Stimulated activated CD4-positive, alpha-beta T cell treated with anti-CD3 and anti-CD28 coated beads, Interleukin-15, amount 100 ng/mL, for 1 hour (primary cell): ENCODE results near the gene BABAM2.

ENCODE experiments used
- DNase-seq, 2 donors: peaks; one replicate each; pipeline ENCODE4 v3.0.0-alpha.2; 2020; ENCODE audit warnings: low read depth in 1 of 2, low spot score in 1 of 2

Gene BABAM2

GRCh38 chr2:27906074-27906473 is 15.5 kb downstream of the BABAM2 start:
- DNase-seq = no peak

GRCh38 chr2:27907547-27907946 is 17.0 kb downstream of the BABAM2 start:
- DNase-seq = no peak

GRCh38 chr2:27909901-27910300 is 19.4 kb downstream of the BABAM2 start:
- DNase-seq = no peak

GRCh38 chr2:27911458-27912210 is 21.1 kb downstream of the BABAM2 start:
- DNase-seq = no peak

GRCh38 chr2:27912512-27912911 is 22.0 kb downstream of the BABAM2 start:
- DNase-seq = no peak

GRCh38 chr2:27914041-27914804 is 23.7 kb downstream of the BABAM2 start:
- DNase-seq = no peak

GRCh38 chr2:27914805-27915175 is 24.3 kb downstream of the BABAM2 start:
- DNase-seq = no peak

- DNase-seq = no peak
Observed at GRCh38 chr2:27915191-27915590, 24.7 kb downstream of the BABAM2 start.

GRCh38 chr2:27915874-27916273 is 25.3 kb downstream of the BABAM2 start:
- no peak for DNase-seq

- no peak for DNase-seq
Observed at GRCh38 chr2:27916293-27916995, 25.9 kb downstream of the BABAM2 start.

- no peak for DNase-seq
Observed at GRCh38 chr2:27920148-27920885, 29.8 kb downstream of the BABAM2 start.

- no peak for DNase-seq
Observed at GRCh38 chr2:27921424-27921823, 30.9 kb downstream of the BABAM2 start.

GRCh38 chr2:27921880-27922547 is 31.5 kb downstream of the BABAM2 start:
- no peak for DNase-seq

GRCh38 chr2:27922842-27923241 is 32.3 kb downstream of the BABAM2 start:
- no peak for DNase-seq

- no peak for DNase-seq
Observed at GRCh38 chr2:27925766-27926472, 35.4 kb downstream of the BABAM2 start.

- no peak for DNase-seq
Observed at GRCh38 chr2:27929916-27930486, 39.5 kb downstream of the BABAM2 start.

- DNase-seq = no peak
Observed at GRCh38 chr2:27931361-27931950, 40.9 kb downstream of the BABAM2 start.

- DNase-seq = no peak
Observed at GRCh38 chr2:27932396-27932795, 41.9 kb downstream of the BABAM2 start.

- DNase-seq = no peak
Observed at GRCh38 chr2:27935026-27935425, 44.5 kb downstream of the BABAM2 start.
